Heart left ventricle (tissue), 13 donors: ENCODE measurements around the gene PRX.

Source experiments
- POLR2A ChIP-seq, 2 donors: fragments of 450-650 bp; IDR thresholded peaks; one replicate each; pipeline ENCODE4 v1.6.1; 2017; ENCODE audit warnings: antibody characterized with exemption in 2 of 2, mild to moderate bottlenecking in 2 of 2, moderate library complexity in 2 of 2
- TF ChIP-seq, protein P1 (sequence below), 12 donors: fragments of 200-600 bp; sonication (generic) in 4 of 12; IDR thresholded peaks; one replicate each; pipeline versions ENCODE4 v1.5.0 to v1.8.0; 2018 to 2022; ENCODE audit warnings: antibody characterized with exemption in 12 of 12, mild to moderate bottlenecking in 5 of 12
- donor health status: ischemic (EF 13 %, LVEDD 7.1; RV severe dilation, severe dysfunction).
- donor health status: DM: no; HTN: yes; CAD: no.
- donor health status: DM: no; HTN: no; CAD: no.
- donor health status: ischemic (EF 25% LVEDD 6.9; RV normal size, moderate dysfunction).
- donor health status: ischemic (EF 25% LVEDD 5.7; RV mildly dilated, moderate dysfunction).
- donor health status: ischemic (EF 35%, LVEDD 5.7; RV mildly dilated, moderate dysfunction).
- donor health status: nonischemic (EF 11% LVEDD 7.7; RV severe dilation, severe dysfunction).
- donor health status: DM: yes; HTN: yes; CAD: no.
- donor health status: PGD.
- donor health status: ischemic (EF 29% LVEDD 5.4; RV normal size, mild dysfunction).
- donor health status: nonischemic (EF 23%, LVEDD 6.1; RV moderate dilation, normal function).

DNA sequence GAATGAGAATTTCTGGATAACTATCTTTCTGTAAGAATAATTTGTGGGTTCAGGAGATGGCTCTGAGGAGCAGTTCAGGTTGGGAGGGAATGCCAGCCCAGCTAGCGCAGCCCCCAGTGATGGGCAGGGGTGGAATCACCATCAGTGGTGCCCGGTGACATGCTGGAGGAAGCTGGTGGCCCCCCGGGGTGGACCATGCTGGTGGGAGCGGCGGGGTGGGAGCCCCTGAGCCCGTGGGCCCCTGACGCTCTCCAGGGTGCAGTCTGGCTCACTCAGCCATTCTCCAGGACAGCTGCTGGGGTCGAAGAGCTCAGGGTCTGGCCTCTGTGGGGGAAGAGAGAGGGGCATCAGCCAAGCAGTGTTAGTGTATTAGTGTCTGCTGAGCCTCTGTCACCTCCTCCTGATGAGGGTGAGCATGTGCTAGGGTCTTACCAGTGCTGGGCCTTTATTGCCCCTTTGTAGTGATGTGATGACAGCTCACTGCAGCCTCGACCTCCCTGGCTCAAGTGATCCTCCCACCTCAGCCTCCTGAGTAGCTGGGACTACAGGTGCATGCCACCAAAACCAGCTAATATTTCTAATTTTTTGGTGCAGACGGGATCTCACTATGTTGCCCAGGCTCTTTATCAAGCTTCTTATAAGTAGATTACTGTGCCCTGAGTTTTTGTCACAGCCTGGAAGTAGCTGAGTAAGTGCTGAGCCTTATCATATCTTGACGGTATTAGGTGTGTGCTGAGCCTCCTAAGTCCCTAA is 33.6 kb downstream of the PRX start:
- TF ChIP-seq, protein P1, sequence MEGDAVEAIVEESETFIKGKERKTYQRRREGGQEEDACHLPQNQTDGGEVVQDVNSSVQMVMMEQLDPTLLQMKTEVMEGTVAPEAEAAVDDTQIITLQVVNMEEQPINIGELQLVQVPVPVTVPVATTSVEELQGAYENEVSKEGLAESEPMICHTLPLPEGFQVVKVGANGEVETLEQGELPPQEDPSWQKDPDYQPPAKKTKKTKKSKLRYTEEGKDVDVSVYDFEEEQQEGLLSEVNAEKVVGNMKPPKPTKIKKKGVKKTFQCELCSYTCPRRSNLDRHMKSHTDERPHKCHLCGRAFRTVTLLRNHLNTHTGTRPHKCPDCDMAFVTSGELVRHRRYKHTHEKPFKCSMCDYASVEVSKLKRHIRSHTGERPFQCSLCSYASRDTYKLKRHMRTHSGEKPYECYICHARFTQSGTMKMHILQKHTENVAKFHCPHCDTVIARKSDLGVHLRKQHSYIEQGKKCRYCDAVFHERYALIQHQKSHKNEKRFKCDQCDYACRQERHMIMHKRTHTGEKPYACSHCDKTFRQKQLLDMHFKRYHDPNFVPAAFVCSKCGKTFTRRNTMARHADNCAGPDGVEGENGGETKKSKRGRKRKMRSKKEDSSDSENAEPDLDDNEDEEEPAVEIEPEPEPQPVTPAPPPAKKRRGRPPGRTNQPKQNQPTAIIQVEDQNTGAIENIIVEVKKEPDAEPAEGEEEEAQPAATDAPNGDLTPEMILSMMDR (IDR thresholded peaks at IDR 0.05): no peak
- TF ChIP-seq POLR2A (IDR thresholded peaks at IDR 0.05): no peak
